Endothelial cell (in vitro differentiated cells): ENCODE results near the gene TEAD1. TPM values are rescaled to one million over a fixed set of nuclear protein-coding genes. Genes with fewer than 3 reads are reported as not detected.

Experiments
- DNase-seq: peaks from one replicate; pipeline ENCODE4 v3.0.0; 2021; ENCODE audit warnings: low spot score
- H3K27ac Mint-ChIP-seq: one replicate; pipeline ENCODE4 v1.8.0; 2021; ENCODE audit warnings: mixed read lengths, inconsistent platforms; ENCODE audit not compliant: unreplicated experiment
- H3K27me3 Mint-ChIP-seq: one replicate; pipeline ENCODE4 v1.8.0; 2021; ENCODE audit warnings: mild to moderate bottlenecking, moderate library complexity, mixed read lengths, inconsistent platforms; ENCODE audit not compliant: unreplicated experiment
- H3K36me3 Mint-ChIP-seq: one replicate; pipeline ENCODE4 v1.8.0; 2021; ENCODE audit warnings: mild to moderate bottlenecking, low read depth, mixed read lengths, inconsistent platforms; ENCODE audit not compliant: unreplicated experiment
- H3K4me1 Mint-ChIP-seq: one replicate; pipeline ENCODE4 v1.8.0; 2021; ENCODE audit warnings: mild to moderate bottlenecking, mixed read lengths, inconsistent platforms; ENCODE audit not compliant: unreplicated experiment
- H3K4me3 Mint-ChIP-seq: one replicate; pipeline ENCODE4 v1.8.0; 2021; ENCODE audit warnings: mild to moderate bottlenecking, mixed read lengths, inconsistent platforms; ENCODE audit not compliant: unreplicated experiment
- H3K9me3 Mint-ChIP-seq: one replicate; pipeline ENCODE4 v1.8.0; 2021; ENCODE audit warnings: mixed read lengths, inconsistent platforms; ENCODE audit not compliant: unreplicated experiment
- CTCF ChIP-seq: fragments of 200-600 bp; sonication (generic); IDR thresholded peaks from one replicate; pipeline ENCODE4 v1.5.0; 2021; ENCODE audit warnings: antibody characterized with exemption; ENCODE audit not compliant: unreplicated experiment
- total RNA-seq: library from RNA; stranded (reverse); fragmentation: NEBNext Ultra II Directional; extraction: Animal tissue kit (Norgen Biotek cat#: 25700); gene quantifications from one replicate; pipeline ENCODE4 v1.2.1, GENCODE V29; 2021; ENCODE audit not compliant: unreplicated experiment

TEAD1 gene
- total RNA-seq, 1 donor from 2014 or later: 54.4 TPM

GRCh38 chr11:12692229-12693075, 18.2 kb downstream of the TEAD1 start:
- DNase-seq: no peak
- Mint-ChIP-seq H3K4me3 (peak overlapping the region; percentile 53), H3K9me3 (no peaks in the 10 kb centered on the region), H3K4me1 (peaks cover 78% of the 10 kb centered on the region), H3K27ac (peak overlapping the region; percentile 100), H3K27me3 (no peaks in the 10 kb centered on the region), H3K36me3 (no peaks in the 10 kb centered on the region)
- TF ChIP-seq CTCF: no peak

- Mint-ChIP-seq H3K27ac (peak overlapping the region; percentile 100), H3K36me3 (no peaks in the 10 kb centered on the region), H3K4me1 (peaks cover 79% of the 10 kb centered on the region), H3K4me3 (no peak overlapping the region), H3K9me3 (no peaks in the 10 kb centered on the region), H3K27me3 (peaks cover 2% of the 10 kb centered on the region)
- no peak for TF ChIP-seq CTCF
- DNase-seq: no peak
Measured at GRCh38 chr11:12693094-12693478, 18.9 kb downstream of the TEAD1 start.

- TF ChIP-seq CTCF: no peak
- Mint-ChIP-seq H3K9me3 (no peaks in the 10 kb centered on the region), H3K4me3 (peak overlapping the region; percentile 14), H3K4me1 (peaks cover 80% of the 10 kb centered on the region), H3K27ac (peak overlapping the region; percentile 100), H3K27me3 (peaks cover 2% of the 10 kb centered on the region), H3K36me3 (no peaks in the 10 kb centered on the region)
- peak; percentile 35 for DNase-seq
Measured at GRCh38 chr11:12693479-12694182, 19.4 kb downstream of the TEAD1 start.

- no peak for DNase-seq
- Mint-ChIP-seq H3K4me3 (peak overlapping the region; percentile 14), H3K9me3 (no peaks in the 10 kb centered on the region), H3K36me3 (no peaks in the 10 kb centered on the region), H3K4me1 (peaks cover 78% of the 10 kb centered on the region), H3K27ac (peak overlapping the region; percentile 100), H3K27me3 (peaks cover 2% of the 10 kb centered on the region)
- TF ChIP-seq CTCF: no peak
Measured at GRCh38 chr11:12694183-12694531, 19.9 kb downstream of the TEAD1 start.
